A549 treated with RU486 at 1 μM for 4 hours (cell line): ENCODE data around the gene SLC22A7. TPM values are rescaled to one million over a fixed set of nuclear protein-coding genes. Genes with fewer than 3 reads are reported as not detected.

Experiments
- total RNA-seq: library from RNA; stranded (reverse); fragments of 200-300 nt; extraction: Qiagen RNA extraction; gene quantifications from 5 replicates; pipeline ENCODE4 v1.2.3, GENCODE V29; 2022; ENCODE audit warnings: low read depth

Gene SLC22A7
- not detected in 5 replicates for total RNA-seq

GRCh38 chr6:43297644-43298564 is at the start of gene SLC22A7:
Gene SLC22A7, plus strand, starts transcription at chr6:43298260. Its CDS starts 99 bp downstream, at chr6:43298359.

GRCh38 chr6:43308101-43308989 is 10.3 kb downstream of the SLC22A7 start, which contains the start of gene CRIP3:
Gene CRIP3, minus strand, starts transcription at chr6:43308826. Its CDS starts 34 bp downstream, at chr6:43308792.

Other genes starting within 250 kb of the SLC22A7 start
- 5.9 to 8.0 TPM (median 7.1 TPM) in 5 replicates for gene CUL7, start 244.4 kb upstream of the SLC22A7 start, total RNA-seq
- 55.2 to 71.0 TPM (median 62.7 TPM) in 5 replicates for gene MRPL2, start 238.8 kb upstream of the SLC22A7 start, total RNA-seq
- 5.6 to 8.1 TPM (median 7.2 TPM) in 5 replicates for gene KLC4, start 238.6 kb upstream of the SLC22A7 start, total RNA-seq
- gene PTK7, start 221.9 kb upstream of the SLC22A7 start, total RNA-seq, result 4.1 to 5.1 TPM (median 4.4 TPM) in 5 replicates
- gene SRF, start 127.0 kb upstream of the SLC22A7 start, total RNA-seq, result 12.3 to 18.7 TPM (median 17.9 TPM) in 5 replicates
- gene CUL9, start 116.1 kb upstream of the SLC22A7 start, total RNA-seq, result 6.8 to 8.8 TPM (median 8.4 TPM) in 5 replicates
- gene DNPH1, start 68.8 kb upstream of the SLC22A7 start, total RNA-seq, result 68.6 to 103 TPM (median 100 TPM) in 5 replicates
- gene TTBK1, start 54.8 kb upstream of the SLC22A7 start, total RNA-seq, result 0.03 to 0.09 TPM (median 0.06 TPM) in 4 of 5 replicates, not detected in the other
- 0.42 to 1.0 TPM (median 0.66 TPM) in 5 replicates for gene CRIP3, start 10.6 kb downstream of the SLC22A7 start, total RNA-seq
- gene ZNF318, start 71.4 kb downstream of the SLC22A7 start, total RNA-seq, result 3.6 to 5.2 TPM (median 4.9 TPM) in 5 replicates
- 5.9 to 12.5 TPM (median 9.2 TPM) in 5 replicates for gene ABCC10, start 129.3 kb downstream of the SLC22A7 start, total RNA-seq
- 3.6 to 6.8 TPM (median 5.7 TPM) in 5 replicates for gene DLK2, start 157.3 kb downstream of the SLC22A7 start, total RNA-seq
- gene TJAP1, start 179.3 kb downstream of the SLC22A7 start, total RNA-seq, result 15.1 to 20.9 TPM (median 19.9 TPM) in 5 replicates
- gene LRRC73, start 212.1 kb downstream of the SLC22A7 start, total RNA-seq, result 0.95 to 1.5 TPM (median 1.4 TPM) in 5 replicates
- gene YIPF3, start 218.7 kb downstream of the SLC22A7 start, total RNA-seq, result 61.0 to 73.1 TPM (median 69.5 TPM) in 5 replicates
- 49.2 to 59.3 TPM (median 55.5 TPM) in 5 replicates for gene POLR1C, start 218.8 kb downstream of the SLC22A7 start, total RNA-seq